ENCODE measurements around the gene FAM53C. TPM values are rescaled to one million over a fixed set of nuclear protein-coding genes. Genes with fewer than 3 reads are reported as not detected.
"Not testable (repeated sequence)": the region's sequence is repeated elsewhere in the genome, so short reads cannot be mapped to it uniquely, and the experiment has no call there.

The FAM53C gene
- total RNA-seq, 2 experiments from 2014 or later = 22.8 to 25.9 TPM

- Mint-ChIP-seq H3K4me1 (no peaks in the 10 kb centered on the region), H3K36me3 (ENCODE audit: low read depth) (peaks cover 26% of the 10 kb centered on the region), H3K27ac (no peak overlapping the region), H3K4me3 (no peak overlapping the region), H3K27me3 (no peaks in the 10 kb centered on the region), H3K9me3 (ENCODE audit: low read depth) (no peaks in the 10 kb centered on the region)
- intact Hi-C loops (cut with DNase I, micrococcal nuclease) = no loop called here
- ChIA-PET CTCF (no interaction called here), POLR2A (no interaction called here)
- ATAC-seq (no peak), DNase-seq (no peak)
Measured at GRCh38 chr5:138389332-138389731, 51.3 kb downstream of the FAM53C start.

DNA sequence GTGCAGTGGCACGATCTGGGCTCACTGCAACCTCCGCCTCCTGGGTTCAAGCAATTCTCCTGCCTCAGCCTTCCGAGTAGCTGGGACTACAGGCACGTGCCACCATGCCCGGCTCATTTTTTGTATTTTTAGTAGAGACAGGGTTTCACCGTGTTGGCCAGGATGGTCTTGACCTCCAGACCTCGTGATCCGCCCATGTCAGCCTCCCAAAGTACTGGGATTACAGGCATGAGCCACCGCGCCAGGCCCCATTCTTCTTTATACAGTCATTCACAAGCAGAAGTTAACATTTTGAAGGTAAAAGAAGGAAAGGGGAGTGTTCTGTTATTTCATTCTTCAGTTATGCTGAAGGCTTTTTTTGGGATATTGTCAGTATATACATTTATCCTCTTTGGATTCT, 51.8 kb downstream of the FAM53C start:
- H3K9me3 Mint-ChIP-seq (ENCODE audit: low read depth); POLR2A ChIA-PET; H3K4me1 Mint-ChIP-seq; ATAC-seq; DNase-seq; intact Hi-C loops (cut with DNase I, micrococcal nuclease); H3K27ac Mint-ChIP-seq; CTCF ChIA-PET; H3K27me3 Mint-ChIP-seq; H3K4me3 Mint-ChIP-seq: not testable (repeated sequence)
- peaks cover 32% of the 10 kb centered on the region for H3K36me3 Mint-ChIP-seq (ENCODE audit: low read depth)

DNA sequence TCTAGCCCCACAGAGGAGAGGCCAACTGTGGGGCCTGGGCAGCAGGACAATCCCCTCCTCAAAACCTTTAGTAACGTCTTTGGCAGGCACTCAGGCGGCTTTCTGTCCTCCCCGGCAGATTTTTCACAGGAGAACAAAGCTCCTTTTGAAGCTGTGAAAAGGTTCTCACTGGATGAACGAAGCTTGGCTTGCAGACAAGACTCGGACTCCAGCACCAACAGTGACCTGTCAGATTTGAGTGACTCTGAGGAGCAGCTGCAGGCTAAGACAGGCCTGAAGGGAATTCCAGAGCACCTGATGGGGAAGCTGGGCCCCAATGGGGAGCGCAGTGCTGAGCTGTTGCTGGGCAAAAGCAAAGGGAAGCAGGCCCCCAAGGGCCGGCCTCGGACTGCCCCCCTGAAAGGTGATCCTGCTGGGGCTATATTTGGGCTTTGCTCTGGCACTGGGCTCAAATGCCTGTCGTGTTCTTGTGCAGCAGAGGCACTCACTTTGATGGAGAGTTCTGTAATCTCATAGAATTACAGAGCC, 53.9 kb downstream of the FAM53C start:
- Mint-ChIP-seq H3K27ac (no peak overlapping the region), H3K4me1 (no peaks in the 10 kb centered on the region), H3K4me3 (no peak overlapping the region), H3K27me3 (no peaks in the 10 kb centered on the region), H3K9me3 (ENCODE audit: low read depth) (no peaks in the 10 kb centered on the region), H3K36me3 (ENCODE audit: low read depth) (peaks cover 29% of the 10 kb centered on the region)
- DNase-seq = no peak
- intact Hi-C loops (cut with DNase I, micrococcal nuclease) = no loop called here
- POLR2A ChIA-PET = no interaction called here
- ATAC-seq = no peak
- CTCF ChIA-PET = interaction anchor here (0.6 to 1.6 kb wide), 4 partner anchors 14 to 356 kb away, joined by 3 to 4 read pairs (median 3); no protein-coding TSS in a partner anchor

Other genes starting within 250 kb of the FAM53C start
- gene NME5, start 198.8 kb upstream of the FAM53C start, total RNA-seq = not detected
- 10 to 100 TPM; 60.7 to 61.4 TPM for gene BRD8, start 159.6 kb upstream of the FAM53C start, total RNA-seq
- 10 to 100 TPM; 66.6 to 76.3 TPM for gene KIF20A, start 159.2 kb upstream of the FAM53C start, total RNA-seq
- gene CDC23, start 124.9 kb upstream of the FAM53C start, total RNA-seq = 10 to 100 TPM; 34.0 to 38.1 TPM
- under 1 TPM in 1 of 2 experiments, not detected in 1; 0.09 TPM for gene GFRA3, start 63.6 kb upstream of the FAM53C start, total RNA-seq
- gene CDC25C, start 6.5 kb upstream of the FAM53C start, total RNA-seq = 10 to 100 TPM; 15.9 to 19.0 TPM
- 10 to 100 TPM; 39.0 to 40.9 TPM for gene KDM3B, start 14.4 kb downstream of the FAM53C start, total RNA-seq
- 1 to 10 TPM; 4.0 to 5.6 TPM for gene REEP2, start 100.8 kb downstream of the FAM53C start, total RNA-seq
- gene EGR1, start 127.2 kb downstream of the FAM53C start, total RNA-seq = 10 to 100 TPM; 45.3 to 48.8 TPM
- 100 to 1,000 TPM; 140 to 156 TPM for gene ETF1, start 205.0 kb downstream of the FAM53C start, total RNA-seq
- gene HSPA9, start 237.1 kb downstream of the FAM53C start, total RNA-seq = 100 to 1,000 TPM; 431 to 466 TPM

Data from activated CD4-positive, alpha-beta T cell treated with anti-CD3 and anti-CD28 coated beads for 36 hours (primary cell).